NCI-H1694 (cell line): ENCODE results near the gene WASHC4.
"Not testable (repeated sequence)": the region's sequence is repeated elsewhere in the genome, so short reads cannot be mapped to it uniquely, and the experiment has no call there.

ENCODE experiments used
- DNase-seq: peaks from one replicate; lab custom pipeline; 2025; lab: John Stamatoyannopoulos, UW

Gene WASHC4

GRCh38 chr12:105092336-105092735 is 15.2 kb upstream of the WASHC4 start:
- no peak for DNase-seq

- DNase-seq, result not testable (repeated sequence)
Measured at GRCh38 chr12:105095338-105095737, 12.2 kb upstream of the WASHC4 start.

- no peak for DNase-seq
Measured at GRCh38 chr12:105099356-105099755, 8.2 kb upstream of the WASHC4 start.

- DNase-seq, result no peak
Measured at GRCh38 chr12:105100207-105100985, 7.1 kb upstream of the WASHC4 start.

GRCh38 chr12:105100998-105101397 is 6.5 kb upstream of the WASHC4 start:
- DNase-seq, result no peak

- no peak for DNase-seq
Measured at GRCh38 chr12:105102673-105103072, 4.9 kb upstream of the WASHC4 start.

- no peak for DNase-seq
Measured at GRCh38 chr12:105104762-105105161, 2.8 kb upstream of the WASHC4 start.

- DNase-seq, result no peak
Measured at GRCh38 chr12:105106621-105107020, 910 bp upstream of the WASHC4 start.

GRCh38 chr12:105107171-105107493 is 399 bp upstream of the WASHC4 start:
- DNase-seq, result no peak

- DNase-seq, result no peak
Measured at GRCh38 chr12:105109465-105110212, 2.1 kb downstream of the WASHC4 start.

GRCh38 chr12:105110851-105111250 is 3.3 kb downstream of the WASHC4 start:
- DNase-seq, result no peak

GRCh38 chr12:105113094-105113493 is 5.6 kb downstream of the WASHC4 start:
- DNase-seq, result no peak

- DNase-seq, result no peak
Measured at GRCh38 chr12:105116969-105117368, 9.4 kb downstream of the WASHC4 start.

- no peak for DNase-seq
Measured at GRCh38 chr12:105120551-105120950, 13.0 kb downstream of the WASHC4 start.

GRCh38 chr12:105138248-105138647 is 30.7 kb downstream of the WASHC4 start:
- DNase-seq, result no peak

- no peak for DNase-seq
Measured at GRCh38 chr12:105141320-105141922, 33.9 kb downstream of the WASHC4 start.

GRCh38 chr12:105142259-105142658 is 34.7 kb downstream of the WASHC4 start:
- DNase-seq, result no peak

GRCh38 chr12:105156260-105156659 is 48.7 kb downstream of the WASHC4 start:
- no peak for DNase-seq

GRCh38 chr12:105157606-105158005 is 50.1 kb downstream of the WASHC4 start:
- no peak for DNase-seq

GRCh38 chr12:105158876-105159275 is 51.3 kb downstream of the WASHC4 start:
- no peak for DNase-seq

- no peak for DNase-seq
Measured at GRCh38 chr12:105162174-105162573, 54.6 kb downstream of the WASHC4 start.

- DNase-seq, result no peak
Measured at GRCh38 chr12:105164068-105164467, 56.5 kb downstream of the WASHC4 start.

- DNase-seq, result no peak
Measured at GRCh38 chr12:105166736-105167135, 59.2 kb downstream of the WASHC4 start.
